ENCODE results near the gene PLLP.

- TF ChIP-seq SIN3A (IDR thresholded peaks at IDR 0.05; ENCODE audit: borderline replicate concordance, insufficient read depth, low read length) (no peak), TAF1 (IDR thresholded peaks at IDR 0.05; ENCODE audit: borderline replicate concordance, insufficient read depth, low read length) (no peak), REST (IDR thresholded peaks at IDR 0.05; ENCODE audit: insufficient read depth in 1 of 2, low read depth in 2 of 2, low read length in 2 of 2) (no peak)
These were observed 486 bp upstream of the PLLP start for GRCh38 chr16:57284952-57285363.

Measured in PFSK-1 (cell line).